Measurements from ENCODE around the gene OR10H5.
"Not testable (repeated sequence)": the region's sequence is repeated elsewhere in the genome, so short reads cannot be mapped to it uniquely, and the experiment has no call there.

OR10H5 gene

GRCh38 chr19:15780610-15781418 is 6.6 kb upstream of the OR10H5 start:
- H3K9me3 Mint-ChIP-seq, result no peaks in the 10 kb centered on the region
- DNase-seq (ENCODE audit: low spot score in 2 of 2) (peak in 1 of 2 donors; percentile 10), ATAC-seq (replicated peaks; ENCODE audit: extremely low read depth, poor library complexity, severe bottlenecking) (no peak)
- H3K27ac Mint-ChIP-seq (ENCODE audit: low read depth), result no peak overlapping the region
- H3K4me3 Mint-ChIP-seq, result no peak overlapping the region
- H3K4me1 Mint-ChIP-seq, result no peaks in the 10 kb centered on the region
- no peaks in the 10 kb centered on the region for H3K36me3 Mint-ChIP-seq (ENCODE audit: insufficient read depth)
- peaks cover 14% of the 10 kb centered on the region for H3K27me3 Mint-ChIP-seq

GRCh38 chr19:15781661-15782060 is 5.8 kb upstream of the OR10H5 start:
- H3K9me3 Mint-ChIP-seq, result no peaks in the 10 kb centered on the region
- no peak overlapping the region for H3K27ac Mint-ChIP-seq (ENCODE audit: low read depth)
- H3K36me3 Mint-ChIP-seq (ENCODE audit: insufficient read depth), result peaks cover 3% of the 10 kb centered on the region
- H3K4me3 Mint-ChIP-seq, result no peak overlapping the region
- ATAC-seq (replicated peaks; ENCODE audit: extremely low read depth, poor library complexity, severe bottlenecking) (no peak), DNase-seq (ENCODE audit: low spot score in 2 of 2) (no peak)
- H3K4me1 Mint-ChIP-seq, result no peaks in the 10 kb centered on the region
- peaks cover 8% of the 10 kb centered on the region for H3K27me3 Mint-ChIP-seq

- no peaks in the 10 kb centered on the region for H3K9me3 Mint-ChIP-seq
- peaks cover 8% of the 10 kb centered on the region for H3K27me3 Mint-ChIP-seq
- H3K4me1 Mint-ChIP-seq, result no peaks in the 10 kb centered on the region
- ATAC-seq (replicated peaks; ENCODE audit: extremely low read depth, poor library complexity, severe bottlenecking) (no peak), DNase-seq (ENCODE audit: low spot score in 2 of 2) (no peak)
- peaks cover 3% of the 10 kb centered on the region for H3K36me3 Mint-ChIP-seq (ENCODE audit: insufficient read depth)
- H3K27ac Mint-ChIP-seq (ENCODE audit: low read depth), result no peak overlapping the region
- no peak overlapping the region for H3K4me3 Mint-ChIP-seq
These were observed 5.2 kb upstream of the OR10H5 start for GRCh38 chr19:15782211-15782610.

- peaks cover 14% of the 10 kb centered on the region for H3K27me3 Mint-ChIP-seq
- H3K4me1 Mint-ChIP-seq; H3K36me3 Mint-ChIP-seq (ENCODE audit: insufficient read depth); H3K4me3 Mint-ChIP-seq; DNase-seq (ENCODE audit: low spot score in 2 of 2); ATAC-seq (replicated peaks; ENCODE audit: extremely low read depth, poor library complexity, severe bottlenecking); H3K27ac Mint-ChIP-seq (ENCODE audit: low read depth); H3K9me3 Mint-ChIP-seq: not testable (repeated sequence)
These were observed 4.6 kb upstream of the OR10H5 start for GRCh38 chr19:15782896-15783295.

GRCh38 chr19:15788594-15789270 is 1.3 kb downstream of the OR10H5 start:
- Mint-ChIP-seq H3K4me1 (no peaks in the 10 kb centered on the region), H3K9me3 (no peaks in the 10 kb centered on the region), H3K36me3 (ENCODE audit: insufficient read depth) (peaks cover 3% of the 10 kb centered on the region), H3K27ac (ENCODE audit: low read depth) (no peak overlapping the region), H3K27me3 (peaks cover 43% of the 10 kb centered on the region), H3K4me3 (no peak overlapping the region)
- DNase-seq (ENCODE audit: low spot score in 2 of 2), result no peak
- ATAC-seq (replicated peaks; ENCODE audit: extremely low read depth, poor library complexity, severe bottlenecking), result no peak

- Mint-ChIP-seq H3K4me1 (no peaks in the 10 kb centered on the region), H3K9me3 (no peaks in the 10 kb centered on the region), H3K27ac (ENCODE audit: low read depth) (no peak overlapping the region), H3K36me3 (ENCODE audit: insufficient read depth) (peaks cover 3% of the 10 kb centered on the region), H3K4me3 (no peak overlapping the region), H3K27me3 (peaks cover 56% of the 10 kb centered on the region)
- ATAC-seq (replicated peaks; ENCODE audit: extremely low read depth, poor library complexity, severe bottlenecking) (no peak), DNase-seq (ENCODE audit: low spot score in 2 of 2) (no peak)
These were observed 2.6 kb downstream of the OR10H5 start for GRCh38 chr19:15790096-15790495.

GRCh38 chr19:15794279-15794678 is 6.8 kb downstream of the OR10H5 start:
- not testable (repeated sequence) for DNase-seq (ENCODE audit: low spot score in 2 of 2); H3K36me3 Mint-ChIP-seq (ENCODE audit: insufficient read depth); H3K27ac Mint-ChIP-seq (ENCODE audit: low read depth); H3K4me3 Mint-ChIP-seq; H3K4me1 Mint-ChIP-seq; ATAC-seq (replicated peaks; ENCODE audit: extremely low read depth, poor library complexity, severe bottlenecking); H3K9me3 Mint-ChIP-seq
- H3K27me3 Mint-ChIP-seq, result peaks cover 62% of the 10 kb centered on the region

GRCh38 chr19:15810335-15810734 is 22.9 kb downstream of the OR10H5 start:
- Mint-ChIP-seq H3K4me3 (no peak overlapping the region), H3K27me3 (peaks cover 39% of the 10 kb centered on the region), H3K27ac (ENCODE audit: low read depth) (no peak overlapping the region), H3K36me3 (ENCODE audit: insufficient read depth) (peaks cover 2% of the 10 kb centered on the region), H3K9me3 (no peaks in the 10 kb centered on the region), H3K4me1 (peaks cover 26% of the 10 kb centered on the region)
- ATAC-seq (replicated peaks; ENCODE audit: extremely low read depth, poor library complexity, severe bottlenecking) (no peak), DNase-seq (ENCODE audit: low spot score in 2 of 2) (no peak)

- Mint-ChIP-seq H3K36me3 (ENCODE audit: insufficient read depth) (peaks cover 2% of the 10 kb centered on the region), H3K4me3 (no peak overlapping the region), H3K27me3 (peaks cover 39% of the 10 kb centered on the region), H3K9me3 (no peaks in the 10 kb centered on the region), H3K27ac (ENCODE audit: low read depth) (no peak overlapping the region), H3K4me1 (peaks cover 26% of the 10 kb centered on the region)
- DNase-seq (ENCODE audit: low spot score in 2 of 2) (no peak), ATAC-seq (replicated peaks; ENCODE audit: extremely low read depth, poor library complexity, severe bottlenecking) (no peak)
These were observed 24.0 kb downstream of the OR10H5 start for GRCh38 chr19:15811476-15811875.

GRCh38 chr19:15812060-15812722 is 24.7 kb downstream of the OR10H5 start:
- Mint-ChIP-seq H3K4me3 (peak overlapping the region; percentile 26), H3K27me3 (peaks cover 32% of the 10 kb centered on the region), H3K4me1 (peaks cover 26% of the 10 kb centered on the region), H3K9me3 (no peaks in the 10 kb centered on the region), H3K36me3 (ENCODE audit: insufficient read depth) (peaks cover 2% of the 10 kb centered on the region), H3K27ac (ENCODE audit: low read depth) (peak overlapping the region; percentile 41)
- DNase-seq (ENCODE audit: low spot score in 2 of 2) (peak in 1 of 2 donors; percentile 40), ATAC-seq (replicated peaks; ENCODE audit: extremely low read depth, poor library complexity, severe bottlenecking) (peak; percentile 62)

- peaks cover 19% of the 10 kb centered on the region for H3K27me3 Mint-ChIP-seq
- ATAC-seq (replicated peaks; ENCODE audit: extremely low read depth, poor library complexity, severe bottlenecking) (no peak), DNase-seq (ENCODE audit: low spot score in 2 of 2) (no peak)
- peaks cover 2% of the 10 kb centered on the region for H3K36me3 Mint-ChIP-seq (ENCODE audit: insufficient read depth)
- peaks cover 26% of the 10 kb centered on the region for H3K4me1 Mint-ChIP-seq
- no peak overlapping the region for H3K4me3 Mint-ChIP-seq
- H3K9me3 Mint-ChIP-seq, result no peaks in the 10 kb centered on the region
- H3K27ac Mint-ChIP-seq (ENCODE audit: low read depth), result peak overlapping the region; percentile 39
These were observed 26.5 kb downstream of the OR10H5 start for GRCh38 chr19:15813916-15814315.

- ATAC-seq (replicated peaks; ENCODE audit: extremely low read depth, poor library complexity, severe bottlenecking), result no peak
- DNase-seq (ENCODE audit: low spot score in 2 of 2), result no peak
- no peak within 1 kb of the TSS for H3K4me3 Mint-ChIP-seq
- no peak within 1 kb of the TSS for H3K27ac Mint-ChIP-seq (ENCODE audit: low read depth)
- H3K9me3 Mint-ChIP-seq, result no peaks in the 10 kb centered on the region
- H3K36me3 Mint-ChIP-seq (ENCODE audit: insufficient read depth), result peaks cover 2% of the 10 kb centered on the region
- H3K4me1 Mint-ChIP-seq, result peaks cover 26% of the 10 kb centered on the region
- peaks cover 19% of the 10 kb centered on the region for H3K27me3 Mint-ChIP-seq
These were observed 27.8 kb downstream of the OR10H5 start, which contains the start of gene OR10H1 for GRCh38 chr19:15815306-15815705. OR10H1 (minus strand) TSS chr19:15815664; CDS start chr19:15808037, 7,627 bp downstream.
